ENCODE data around the gene NDUFA13. TPM values are rescaled to one million over a fixed set of nuclear protein-coding genes. Genes with fewer than 3 reads are reported as not detected.

The NDUFA13 gene
- total RNA-seq, 1 experiment from 2014 or later = 489 TPM

DNA sequence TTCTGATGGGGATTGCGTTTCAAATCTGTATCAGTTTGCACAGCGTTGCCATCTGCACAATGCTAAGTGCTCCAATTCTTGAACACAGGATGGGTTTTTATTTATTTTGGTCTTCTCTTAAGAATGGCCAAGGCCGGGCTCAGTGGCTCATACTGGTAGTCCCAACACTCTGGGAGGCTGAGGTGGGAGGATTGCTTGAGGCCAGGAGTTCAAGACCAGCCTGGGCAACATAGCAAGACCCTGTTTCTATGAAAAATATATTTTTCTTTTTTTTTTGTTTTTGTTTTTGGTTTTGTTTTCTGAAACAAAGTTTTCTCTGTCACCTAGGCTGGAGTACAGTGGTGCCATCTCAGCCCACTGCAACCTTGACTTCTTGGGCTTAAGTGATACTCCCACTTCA, 7.2 kb downstream of the NDUFA13 start:
- no peak overlapping the region for H3K9ac ChIP-seq (ENCODE audit: extremely low read depth, insufficient read length, low read length)
- H3K4me1 ChIP-seq (ENCODE audit: insufficient read depth, low read length) = no peaks in the 10 kb centered on the region
- no peak overlapping the region for H4K8ac ChIP-seq (replicated peaks; ENCODE audit: insufficient read length, low read depth, low read length)
- no peak overlapping the region for H2BK5ac ChIP-seq (ENCODE audit: insufficient read length, low read length)
- H3K27me3 Mint-ChIP-seq (ENCODE audit: low read depth) = no peaks in the 10 kb centered on the region
- no peak overlapping the region for H2BK20ac ChIP-seq (ENCODE audit: low read depth, low read length, poor library complexity, severe bottlenecking)
- H3K79me2 ChIP-seq (ENCODE audit: insufficient read depth, low read length) = peaks cover 5% of the 10 kb centered on the region; the same call in 1 of the 2 replicates
- H4K91ac ChIP-seq (ENCODE audit: insufficient read length, low read depth, low read length) = no peak overlapping the region
- no peak overlapping the region for H2BK15ac ChIP-seq (ENCODE audit: low read depth, low read length)
- no peak overlapping the region for H4K5ac ChIP-seq (ENCODE audit: insufficient read length, low read depth, low read length)
- TF ChIP-seq, protein P1, sequence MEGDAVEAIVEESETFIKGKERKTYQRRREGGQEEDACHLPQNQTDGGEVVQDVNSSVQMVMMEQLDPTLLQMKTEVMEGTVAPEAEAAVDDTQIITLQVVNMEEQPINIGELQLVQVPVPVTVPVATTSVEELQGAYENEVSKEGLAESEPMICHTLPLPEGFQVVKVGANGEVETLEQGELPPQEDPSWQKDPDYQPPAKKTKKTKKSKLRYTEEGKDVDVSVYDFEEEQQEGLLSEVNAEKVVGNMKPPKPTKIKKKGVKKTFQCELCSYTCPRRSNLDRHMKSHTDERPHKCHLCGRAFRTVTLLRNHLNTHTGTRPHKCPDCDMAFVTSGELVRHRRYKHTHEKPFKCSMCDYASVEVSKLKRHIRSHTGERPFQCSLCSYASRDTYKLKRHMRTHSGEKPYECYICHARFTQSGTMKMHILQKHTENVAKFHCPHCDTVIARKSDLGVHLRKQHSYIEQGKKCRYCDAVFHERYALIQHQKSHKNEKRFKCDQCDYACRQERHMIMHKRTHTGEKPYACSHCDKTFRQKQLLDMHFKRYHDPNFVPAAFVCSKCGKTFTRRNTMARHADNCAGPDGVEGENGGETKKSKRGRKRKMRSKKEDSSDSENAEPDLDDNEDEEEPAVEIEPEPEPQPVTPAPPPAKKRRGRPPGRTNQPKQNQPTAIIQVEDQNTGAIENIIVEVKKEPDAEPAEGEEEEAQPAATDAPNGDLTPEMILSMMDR (conservative IDR thresholded peaks at IDR 0.05) = no peak
- no peak overlapping the region for H2AFZ ChIP-seq (ENCODE audit: low read length)
- H3K18ac ChIP-seq (ENCODE audit: insufficient read length, low read depth, low read length) = no peak overlapping the region
- no peak overlapping the region for H3T11ph ChIP-seq (ENCODE audit: low read length)
- H3K79me1 ChIP-seq (ENCODE audit: insufficient read depth, low read depth, low read length, poor library complexity, severe bottlenecking) = peaks cover 12% of the 10 kb centered on the region
- no peak overlapping the region for H3K56ac ChIP-seq (ENCODE audit: insufficient read length, low read depth, low read length)
- H2BK12ac ChIP-seq (ENCODE audit: insufficient read length, low read depth, low read length) = no peak overlapping the region
- H3K36me3 Mint-ChIP-seq (ENCODE audit: insufficient read depth in 1 of 3, low read depth in 3 of 3) = peaks cover 15 to 64% (median 54%) of the 10 kb centered on the region in 3 experiments
- WGBS (ENCODE audit: extremely low coverage, insufficient read length, low lambda C conversion rate) = no CpG with 5 or more reads among the region's 3 CpGs
- H3K9me3 ChIP-seq (ENCODE audit: control insufficient read depth, low read depth, low read length) = peaks cover 5% of the 10 kb centered on the region
- H3K27me3 ChIP-seq (ENCODE audit: insufficient read depth, low read length) = no peaks in the 10 kb centered on the region
- no peaks in the 10 kb centered on the region for H3K23me2 ChIP-seq (ENCODE audit: insufficient read length, low read depth, low read length, poor library complexity, severe bottlenecking)
- H3K27ac Mint-ChIP-seq = no peak overlapping the region
- no peak overlapping the region for H2AK5ac ChIP-seq (ENCODE audit: insufficient read length, low read length)
- no peak overlapping the region for H3K4me3 Mint-ChIP-seq
- no peak overlapping the region for H3K4me2 ChIP-seq (ENCODE audit: insufficient read depth, insufficient read length, low read length)
- peaks cover 3 to 4% of the 10 kb centered on the region in 2 experiments; a peak in 3 of 5 replicates for H3K9me3 Mint-ChIP-seq
- no peak for DNase-seq
- no peak overlapping the region for H3K27ac ChIP-seq (ENCODE audit: insufficient read length, low read depth, low read length)
- H3K4ac ChIP-seq (ENCODE audit: low read depth, low read length) = no peak overlapping the region
- H3K23ac ChIP-seq (ENCODE audit: insufficient read length, low read depth, low read length) = no peak overlapping the region
- H4K20me1 ChIP-seq (ENCODE audit: control insufficient read depth, insufficient read depth, insufficient read length) = no peaks in the 10 kb centered on the region
- no peak overlapping the region for H3K14ac ChIP-seq (ENCODE audit: insufficient read depth, low read length)
- H2BK120ac ChIP-seq (ENCODE audit: low read depth, low read length, poor library complexity, severe bottlenecking) = no peak overlapping the region
- peaks cover 8 to 14% of the 10 kb centered on the region in 2 experiments for H3K4me1 Mint-ChIP-seq

Measured in H9 (cell line).